Ascending aorta (tissue), 2 donors: ENCODE results near the gene BABAM2. TPM values are rescaled to one million over a fixed set of nuclear protein-coding genes. Genes with fewer than 3 reads are reported as not detected.

ENCODE experiments used
- DNase-seq, 2 donors: peaks; one replicate each; pipeline ENCODE4 v3.0.0-alpha.2; 2019; ENCODE audit warnings: low spot score in 2 of 2
- H3K27ac ChIP-seq, 2 donors: fragments of 200-600 bp; sonication (generic); one replicate each; pipeline ENCODE4 v1.5.1; 2016 to 2017; ENCODE audit warnings: mild to moderate bottlenecking in 1 of 2
- H3K27me3 ChIP-seq: fragments of 200-600 bp; sonication (generic); one replicate; pipeline ENCODE4 v1.5.1; 2017
- H3K36me3 ChIP-seq, 2 donors: fragments of 200-600 bp; sonication (generic); one replicate each; pipeline ENCODE4 v1.5.1; 2016
- H3K4me1 ChIP-seq, 2 donors: fragments of 200-600 bp; sonication (generic); one replicate each; pipeline ENCODE4 v1.5.1; 2016 to 2017; ENCODE audit warnings: mild to moderate bottlenecking in 1 of 2
- H3K4me3 ChIP-seq, 2 donors: fragments of 200-600 bp; sonication (generic); one replicate each; pipeline ENCODE4 v1.5.1; 2016 to 2017; ENCODE audit warnings: mild to moderate bottlenecking in 1 of 2
- H3K9me3 ChIP-seq, 2 donors: fragments of 200-600 bp; sonication (generic); one replicate each; pipeline ENCODE4 v1.5.1; 2016
- CTCF ChIP-seq, 3 experiments: fragments of 200-600 bp in 2 of 3; fragments of 450-650 bp in 1 of 3; sonication (generic) in 2 of 3; IDR thresholded peaks; one replicate each; pipeline ENCODE4 v1.5.1; 2016 to 2019; ENCODE audit warnings: antibody characterized with exemption in 3 of 3, mild to moderate bottlenecking in 1 of 3, moderate library complexity in 1 of 3
- intact Hi-C: fragments of 100-400 bp; cut with DNase I; formaldehyde crosslinking; loops from one replicate; pipeline ENCODE4 v1.15.1; 2023
- total RNA-seq: library from RNA; depleted of rRNA; stranded (reverse); fragments of >200 nt; gene quantifications from one replicate; pipeline ENCODE4 v1.1.0, GENCODE V29; 2016

BABAM2 gene
- total RNA-seq, 1 donor from 2014 or later = 19.6 TPM

- Histone ChIP-seq H3K4me3 (peak overlapping the region; percentile 69 to 72), H3K4me1 (peaks cover 0 to 21% of the 10 kb centered on the region in 2 donors), H3K36me3 (peaks cover 0 to 2% of the 10 kb centered on the region in 2 donors), H3K9me3 (no peaks in the 10 kb centered on the region), H3K27ac (peak overlapping the region; percentile 90 to 95), H3K27me3 (no peaks in the 10 kb centered on the region)
- peak; percentile 78 to 93 for DNase-seq
- TF ChIP-seq CTCF (IDR thresholded peaks at IDR 0.05) = peak in 1 of 3 experiments; percentile 1
- intact Hi-C loops = loop anchor here (1.0 to 5.0 kb wide), 5 partner anchors 64 to 500 kb away; no protein-coding TSS in a partner anchor
Measured at GRCh38 chr2:27890924-27891672, 569 bp downstream of the BABAM2 start.

GRCh38 chr2:27891673-27892105, 1.2 kb downstream of the BABAM2 start:
- no peaks in the 10 kb centered on the region for H3K27me3 ChIP-seq
- no peak for TF ChIP-seq CTCF (IDR thresholded peaks at IDR 0.05)
- peaks cover 6 to 8% of the 10 kb centered on the region in 2 donors for H3K36me3 ChIP-seq
- H3K4me3 ChIP-seq = peak overlapping the region; percentile 69 to 72
- H3K4me1 ChIP-seq = peaks cover 0 to 21% of the 10 kb centered on the region in 2 donors
- DNase-seq = no peak
- H3K27ac ChIP-seq = peak overlapping the region in 1 of 2 donors; percentile 95
- intact Hi-C loops = loop anchor here (2.0 to 5.0 kb wide), 4 partner anchors 63 to 185 kb away; no protein-coding TSS in a partner anchor
- no peaks in the 10 kb centered on the region for H3K9me3 ChIP-seq

GRCh38 chr2:27893006-27893405, 2.5 kb downstream of the BABAM2 start:
- Histone ChIP-seq H3K36me3 (peaks cover 8% of the 10 kb centered on the region in 2 donors), H3K27me3 (no peaks in the 10 kb centered on the region), H3K4me1 (peaks cover 0 to 20% of the 10 kb centered on the region in 2 donors), H3K4me3 (no peak overlapping the region), H3K27ac (no peak overlapping the region), H3K9me3 (no peaks in the 10 kb centered on the region)
- intact Hi-C loops = loop anchor here (5.0 kb wide), 1 partner anchor 171 kb away; no protein-coding TSS in a partner anchor
- no peak for DNase-seq
- no peak for TF ChIP-seq CTCF (IDR thresholded peaks at IDR 0.05)

- H3K27me3 ChIP-seq = no peaks in the 10 kb centered on the region
- intact Hi-C loops = no loop called here
- H3K9me3 ChIP-seq = no peaks in the 10 kb centered on the region
- no peaks in the 10 kb centered on the region for H3K4me1 ChIP-seq
- peaks cover 8 to 13% of the 10 kb centered on the region in 2 donors for H3K36me3 ChIP-seq
- H3K27ac ChIP-seq = no peak overlapping the region
- TF ChIP-seq CTCF (IDR thresholded peaks at IDR 0.05) = no peak
- H3K4me3 ChIP-seq = no peak overlapping the region
- DNase-seq = no peak
Measured at GRCh38 chr2:27897717-27898116, 7.2 kb downstream of the BABAM2 start.

- TF ChIP-seq CTCF (IDR thresholded peaks at IDR 0.05) = no peak
- no peak overlapping the region for H3K27ac ChIP-seq
- no peak overlapping the region for H3K4me3 ChIP-seq
- intact Hi-C loops = no loop called here
- no peaks in the 10 kb centered on the region for H3K27me3 ChIP-seq
- DNase-seq = no peak
- no peaks in the 10 kb centered on the region for H3K9me3 ChIP-seq
- H3K36me3 ChIP-seq = peaks cover 6 to 9% of the 10 kb centered on the region in 2 donors
- no peaks in the 10 kb centered on the region for H3K4me1 ChIP-seq
Measured at GRCh38 chr2:27901234-27901633, 10.7 kb downstream of the BABAM2 start.
